Hepatocyte (in vitro differentiated cells): Measurements from ENCODE around the gene SPATA31D3. TPM values are rescaled to one million over a fixed set of nuclear protein-coding genes. Genes with fewer than 3 reads are reported as not detected.

Source experiments
- DNase-seq: peaks from one replicate; pipeline ENCODE4 v3.0.0-alpha.2; 2016; ENCODE audit warnings: low spot score
- H2AFZ ChIP-seq: fragments of 200-600 bp; sonication (generic); 2 replicates; pipeline ENCODE4 v1.6.0; 2016; ENCODE audit warnings: antibody characterized with exemption, mild to moderate bottlenecking
- H3K27ac ChIP-seq: fragments of 200-600 bp; sonication (generic); 2 replicates; pipeline ENCODE4 v1.5.1; 2016; ENCODE audit warnings: mild to moderate bottlenecking
- H3K27me3 ChIP-seq: fragments of 200-600 bp; sonication (generic); 2 replicates; pipeline ENCODE4 v1.6.1; 2016
- H3K36me3 ChIP-seq: fragments of 200-600 bp; sonication (generic); replicated peaks from 2 replicates; pipeline ENCODE4 v1.5.1; 2016; ENCODE audit warnings: low read depth; ENCODE audit not compliant: insufficient read depth
- H3K4me1 ChIP-seq: fragments of 200-600 bp; sonication (generic); 2 replicates; pipeline ENCODE4 v1.5.1; 2016; ENCODE audit warnings: mild to moderate bottlenecking, moderate library complexity; ENCODE audit not compliant: insufficient read depth
- H3K4me2 ChIP-seq: fragments of 200-600 bp; sonication (generic); 2 replicates; pipeline ENCODE4 v1.6.0; 2016
- H3K4me3 ChIP-seq: fragments of 200-600 bp; sonication (generic); 2 replicates; pipeline ENCODE4 v1.5.1; 2016; ENCODE audit warnings: mild to moderate bottlenecking
- H3K79me2 ChIP-seq: fragments of 200-600 bp; sonication (generic); 2 replicates; pipeline ENCODE4 v1.6.0; 2017; ENCODE audit warnings: mild to moderate bottlenecking
- H3K9me2 ChIP-seq: fragments of 200-600 bp; sonication (generic); replicated peaks from 2 replicates; pipeline ENCODE4 v1.6.0; 2017; ENCODE audit warnings: mild to moderate bottlenecking; ENCODE audit not compliant: insufficient read depth
- H3K9me3 ChIP-seq: fragments of 200-600 bp; sonication (generic); 2 replicates; pipeline ENCODE4 v1.5.1; 2016; ENCODE audit warnings: low read depth, mild to moderate bottlenecking
- H4K20me1 ChIP-seq: fragments of 200-600 bp; sonication (generic); 2 replicates; pipeline ENCODE4 v1.6.0; 2016; ENCODE audit warnings: mild to moderate bottlenecking; ENCODE audit not compliant: insufficient read depth, poor library complexity, severe bottlenecking
- EZH2 ChIP-seq: fragments of 200-600 bp; sonication (generic); IDR thresholded peaks from 2 replicates; pipeline ENCODE4 v1.6.1; 2016; ENCODE audit warnings: antibody characterized with exemption, mild to moderate bottlenecking, borderline replicate concordance
- EZH2phosphoT487 ChIP-seq: fragments of 200-600 bp; sonication (generic); IDR thresholded peaks from one replicate; pipeline ENCODE4 v1.6.1; 2018; ENCODE audit warnings: antibody characterized with exemption, mild to moderate bottlenecking, low read depth, moderate library complexity; ENCODE audit not compliant: unreplicated experiment, severe bottlenecking
- WGBS: methylation state at CpG from one replicate; pipeline ENCODE4 v1.1.6; 2016; ENCODE audit warnings: low lambda C conversion rate; ENCODE audit errors: missing lambda C conversion rate; 5-methylcytosine and 5-hydroxymethylcytosine counted together
- polyA plus RNA-seq: library from polyadenylated mRNA; unstranded; fragments of >200 nt; fragmentation: Nextera tagmentation; extraction: Ambion mirVana; gene quantifications from 2 replicates; pipeline ENCODE4 v1.2.1, GENCODE V29; 2016
- total RNA-seq: library from RNA; depleted of rRNA; stranded (reverse); fragments of >200 nt; gene quantifications from 2 replicates; pipeline ENCODE4 v1.2.3, GENCODE V29; 2014
- TF ChIP-seq, protein P1 (sequence below): fragments of 200-600 bp; sonication (generic); IDR thresholded peaks from 2 replicates; pipeline ENCODE4 v1.5.1; 2016; ENCODE audit warnings: antibody characterized with exemption, mild to moderate bottlenecking; ENCODE audit not compliant: poor library complexity

The SPATA31D3 gene
- total and polyA plus RNA-seq, 2 experiments from 2014 or later: not detected

DNA sequence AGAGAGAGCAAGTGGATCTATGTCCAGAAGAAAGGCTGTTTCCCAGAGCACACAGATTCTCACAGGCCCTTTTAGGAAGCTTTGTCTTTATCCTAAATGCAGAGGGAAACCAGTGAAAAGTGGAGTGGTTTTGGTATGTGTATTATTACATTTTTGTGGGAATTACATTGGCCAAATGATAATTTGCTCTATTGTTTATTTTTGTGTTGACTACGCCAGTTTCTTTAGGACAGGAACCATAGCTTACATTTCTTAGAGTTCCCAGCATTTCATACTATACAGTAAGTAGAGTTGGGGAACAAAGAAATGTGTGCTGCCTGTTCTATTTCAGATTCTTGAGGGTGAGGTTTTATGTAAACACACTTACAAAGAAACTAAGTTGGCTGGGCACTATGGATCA lies 44.4 kb upstream of the SPATA31D3 start:
- DNase-seq: no peak

DNA sequence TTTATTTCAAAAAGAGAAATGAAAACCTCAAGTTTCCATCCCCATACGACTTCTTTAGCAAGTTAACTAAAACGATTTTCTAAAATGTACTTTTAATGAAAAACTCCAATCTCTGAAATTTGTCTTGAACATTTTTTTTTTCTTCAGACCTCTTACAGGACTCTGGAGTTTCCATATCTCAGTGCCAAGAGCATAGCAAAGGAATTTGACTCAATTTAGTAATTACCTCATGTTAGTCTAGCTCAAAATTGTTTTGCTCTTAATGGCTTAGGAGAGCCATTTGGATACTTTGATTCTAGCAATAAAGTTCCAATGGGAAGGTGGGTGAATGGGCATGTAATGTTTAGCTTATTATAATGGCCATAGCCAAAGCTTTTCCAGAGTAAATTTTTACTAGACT lies 41.1 kb upstream of the SPATA31D3 start:
- Histone ChIP-seq H3K4me3 (no peak overlapping the region), H3K9me3 (no peaks in the 10 kb centered on the region), H3K4me2 (no peak overlapping the region), H3K27me3 (no peaks in the 10 kb centered on the region), H2AFZ (no peak overlapping the region), H3K9me2 (no peaks in the 10 kb centered on the region), H4K20me1 (no peaks in the 10 kb centered on the region), H3K27ac (no peak overlapping the region), H3K4me1 (no peaks in the 10 kb centered on the region), H3K36me3 (no peaks in the 10 kb centered on the region), H3K79me2 (no peaks in the 10 kb centered on the region)
- WGBS: 84% methylated on average over 2 of the region's 2 CpGs
- no peak for TF ChIP-seq EZH2phosphoT487
- TF ChIP-seq, protein P1, sequence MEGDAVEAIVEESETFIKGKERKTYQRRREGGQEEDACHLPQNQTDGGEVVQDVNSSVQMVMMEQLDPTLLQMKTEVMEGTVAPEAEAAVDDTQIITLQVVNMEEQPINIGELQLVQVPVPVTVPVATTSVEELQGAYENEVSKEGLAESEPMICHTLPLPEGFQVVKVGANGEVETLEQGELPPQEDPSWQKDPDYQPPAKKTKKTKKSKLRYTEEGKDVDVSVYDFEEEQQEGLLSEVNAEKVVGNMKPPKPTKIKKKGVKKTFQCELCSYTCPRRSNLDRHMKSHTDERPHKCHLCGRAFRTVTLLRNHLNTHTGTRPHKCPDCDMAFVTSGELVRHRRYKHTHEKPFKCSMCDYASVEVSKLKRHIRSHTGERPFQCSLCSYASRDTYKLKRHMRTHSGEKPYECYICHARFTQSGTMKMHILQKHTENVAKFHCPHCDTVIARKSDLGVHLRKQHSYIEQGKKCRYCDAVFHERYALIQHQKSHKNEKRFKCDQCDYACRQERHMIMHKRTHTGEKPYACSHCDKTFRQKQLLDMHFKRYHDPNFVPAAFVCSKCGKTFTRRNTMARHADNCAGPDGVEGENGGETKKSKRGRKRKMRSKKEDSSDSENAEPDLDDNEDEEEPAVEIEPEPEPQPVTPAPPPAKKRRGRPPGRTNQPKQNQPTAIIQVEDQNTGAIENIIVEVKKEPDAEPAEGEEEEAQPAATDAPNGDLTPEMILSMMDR: no peak
- TF ChIP-seq EZH2: no peak
- DNase-seq: no peak

More for the DNA sequence above, 44.4 kb upstream of the SPATA31D3 start:
- no peak overlapping the region for H2AFZ ChIP-seq
- no peak for TF ChIP-seq EZH2phosphoT487
- no peak for TF ChIP-seq EZH2
- TF ChIP-seq, protein P1: no peak
- no peak overlapping the region for H3K4me3 ChIP-seq
- no peaks in the 10 kb centered on the region for H3K9me2 ChIP-seq
- H4K20me1 ChIP-seq: no peaks in the 10 kb centered on the region
- no peak overlapping the region for H3K4me2 ChIP-seq
- no peak overlapping the region for H3K27ac ChIP-seq
- no peaks in the 10 kb centered on the region for H3K9me3 ChIP-seq
- WGBS: 78% methylated on average over 1 of the region's 1 CpG
- no peaks in the 10 kb centered on the region for H3K79me2 ChIP-seq
- H3K4me1 ChIP-seq: no peaks in the 10 kb centered on the region
- no peaks in the 10 kb centered on the region for H3K27me3 ChIP-seq
- H3K36me3 ChIP-seq: no peaks in the 10 kb centered on the region

DNA sequence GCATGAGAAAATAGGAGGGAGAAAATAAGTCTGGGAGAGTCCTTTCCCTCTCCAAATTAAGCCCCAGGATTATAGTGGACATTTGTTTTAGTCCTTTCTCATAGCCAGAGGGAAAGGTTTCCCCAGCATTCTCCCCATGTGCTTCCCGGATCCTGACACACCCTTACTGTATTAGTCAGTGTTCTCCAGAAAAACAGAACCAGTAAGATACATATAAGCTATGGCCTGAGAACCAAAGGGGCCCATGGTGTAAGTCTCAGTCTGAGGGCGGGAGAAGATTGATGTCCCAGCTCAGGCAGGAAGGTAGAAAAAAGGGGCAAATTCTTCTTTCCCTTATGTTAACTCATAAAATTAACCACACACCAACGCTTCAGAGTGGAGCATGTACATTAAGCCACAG lies 40.7 kb upstream of the SPATA31D3 start:
- no peak overlapping the region for H3K4me2 ChIP-seq
- H3K27ac ChIP-seq: peak overlapping the region; percentile 35

More for the DNA sequence above, 40.7 kb upstream of the SPATA31D3 start:
- 57% methylated on average over 3 of the region's 3 CpGs for WGBS
- TF ChIP-seq EZH2phosphoT487 (no peak), EZH2 (no peak)
- TF ChIP-seq, protein P1: no peak
- Histone ChIP-seq H3K4me3 (no peak overlapping the region), H4K20me1 (no peaks in the 10 kb centered on the region), H3K9me3 (no peaks in the 10 kb centered on the region), H3K27me3 (no peaks in the 10 kb centered on the region), H3K9me2 (no peaks in the 10 kb centered on the region), H2AFZ (no peak overlapping the region), H3K4me1 (no peaks in the 10 kb centered on the region), H3K79me2 (no peaks in the 10 kb centered on the region), H3K36me3 (no peaks in the 10 kb centered on the region)
- peak; percentile 19 for DNase-seq
